SIG-M5 (cell line): Measurements from ENCODE around the gene ACER3.
"Not testable (repeated sequence)": the region's sequence is repeated elsewhere in the genome, so short reads cannot be mapped to it uniquely, and the experiment has no call there.

Experiments
- DNase-seq: peaks from one replicate; lab custom pipeline; 2025; lab: John Stamatoyannopoulos, UW

Gene ACER3

DNA sequence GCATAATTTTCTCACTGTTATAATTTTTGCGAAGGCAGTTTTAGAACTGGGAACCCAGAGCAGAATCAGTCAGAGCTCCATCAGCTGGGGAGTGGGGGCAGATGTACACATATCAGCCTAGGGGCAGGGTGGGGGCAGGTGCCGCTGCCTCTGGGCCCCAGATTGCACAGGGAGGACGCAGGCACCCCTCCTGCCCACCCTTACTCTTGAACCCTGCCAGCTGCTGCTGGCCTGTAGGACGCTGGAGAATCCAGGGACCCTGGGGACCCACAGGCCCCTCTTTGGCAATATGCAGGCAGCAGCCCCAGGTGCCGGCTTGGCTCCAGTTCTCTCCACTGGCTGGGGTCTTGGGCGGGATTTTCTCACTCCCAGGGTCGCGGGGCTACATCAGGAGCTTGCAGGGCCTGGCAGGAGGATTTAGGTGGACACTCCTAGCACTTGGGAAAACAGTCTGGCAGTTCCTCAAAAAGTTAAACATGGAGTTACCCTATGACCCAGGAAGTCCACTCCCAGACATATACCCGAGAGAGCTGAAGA lies 197.3 kb downstream of the ACER3 start:
- DNase-seq = no peak

DNA sequence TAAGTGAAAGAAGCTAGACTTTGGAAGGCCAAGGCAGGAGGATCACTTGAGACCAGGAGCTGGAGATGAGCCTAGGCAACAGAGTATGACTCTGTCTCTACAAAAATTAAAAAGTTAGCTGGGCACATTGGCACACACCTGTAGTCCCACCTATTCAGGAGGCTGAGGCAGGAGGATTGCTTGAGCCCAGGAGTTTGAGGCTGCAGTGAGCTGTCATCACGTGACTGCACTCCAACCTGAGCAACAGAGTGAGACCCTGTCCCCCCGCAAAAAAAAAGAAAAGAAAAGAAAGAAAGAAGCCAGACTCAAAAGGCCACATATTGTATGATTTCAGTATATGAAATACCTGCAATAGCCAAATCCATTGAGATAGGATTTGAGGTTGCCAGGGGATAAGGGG lies 198.2 kb downstream of the ACER3 start:
- DNase-seq = no peak

DNA sequence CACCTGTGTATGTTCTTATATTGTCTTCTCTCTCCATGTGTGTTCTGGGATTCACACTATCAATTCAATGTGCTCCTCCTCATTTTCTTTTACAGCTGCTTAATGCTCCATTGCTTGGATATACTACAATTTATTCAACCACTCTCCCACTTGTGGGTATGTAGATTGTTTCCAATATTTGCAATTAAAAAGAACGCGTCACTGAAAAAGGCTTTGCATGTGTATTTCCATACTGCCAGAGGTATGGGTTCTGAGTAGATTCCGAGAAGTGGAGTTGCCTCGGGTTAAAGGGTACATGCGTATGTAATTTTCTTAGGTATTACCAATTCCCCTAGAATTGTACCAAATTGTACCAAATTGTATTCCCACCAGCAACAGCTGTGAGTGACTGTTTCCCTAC lies 199.1 kb downstream of the ACER3 start:
- DNase-seq = no peak

DNA sequence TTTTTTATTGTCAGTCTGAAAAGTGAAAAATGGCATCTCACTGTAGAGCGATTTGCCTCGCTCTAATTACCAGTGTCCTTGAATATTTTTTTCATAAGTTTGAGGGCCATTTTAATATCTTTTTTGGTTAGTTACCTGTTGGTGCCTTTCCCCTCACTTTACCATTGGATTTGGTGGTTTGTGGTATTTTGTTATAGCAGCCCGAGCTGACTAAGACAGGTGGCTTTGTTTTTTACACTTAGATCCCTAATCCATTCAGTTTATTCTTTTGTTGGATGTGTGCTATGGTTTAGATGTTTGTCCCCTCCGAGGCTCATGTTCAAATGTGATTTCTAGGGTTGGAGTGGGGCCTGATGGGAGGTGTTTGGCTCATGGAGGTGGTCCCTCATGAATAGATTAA lies 199.5 kb downstream of the ACER3 start:
- DNase-seq = no peak

DNA sequence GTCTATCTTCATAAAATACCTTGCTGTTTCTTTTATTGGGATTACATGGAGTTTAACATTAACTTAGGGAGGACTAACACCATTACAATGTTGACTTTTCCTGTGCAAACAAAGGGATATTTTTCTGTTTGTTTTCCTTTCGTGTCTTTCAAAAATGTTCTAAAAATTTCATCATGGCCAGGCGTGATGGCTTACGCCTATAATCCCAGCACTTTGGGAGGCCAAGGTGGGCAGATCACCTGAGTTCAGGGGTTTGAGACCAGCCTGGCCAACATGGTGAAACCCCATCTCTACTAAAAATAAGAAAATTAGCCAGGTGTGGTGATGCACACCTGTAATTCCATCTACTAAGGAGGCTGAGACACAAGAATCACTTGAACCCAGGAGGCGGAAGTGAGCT lies 200.5 kb downstream of the ACER3 start:
- not testable (repeated sequence) for DNase-seq

DNA sequence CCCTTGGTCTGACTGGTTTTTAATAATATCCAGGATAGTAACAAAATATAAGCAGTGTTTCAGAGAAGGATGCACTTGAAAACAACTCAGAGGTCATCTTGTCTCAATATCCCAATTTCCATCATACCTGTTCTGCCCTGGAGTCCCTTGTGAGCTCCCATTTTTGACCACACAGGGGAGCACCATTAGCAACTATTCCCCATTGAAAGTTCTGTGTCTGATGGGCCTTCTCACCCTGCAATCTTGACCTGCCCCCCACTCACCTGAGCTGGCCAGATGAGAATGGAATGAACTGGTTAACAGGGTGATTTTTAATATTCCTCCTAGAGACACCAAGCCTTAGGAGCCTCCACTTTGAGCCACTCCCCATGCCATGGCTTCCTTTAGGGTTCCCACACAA lies 202.2 kb downstream of the ACER3 start:
- DNase-seq = no peak

DNA sequence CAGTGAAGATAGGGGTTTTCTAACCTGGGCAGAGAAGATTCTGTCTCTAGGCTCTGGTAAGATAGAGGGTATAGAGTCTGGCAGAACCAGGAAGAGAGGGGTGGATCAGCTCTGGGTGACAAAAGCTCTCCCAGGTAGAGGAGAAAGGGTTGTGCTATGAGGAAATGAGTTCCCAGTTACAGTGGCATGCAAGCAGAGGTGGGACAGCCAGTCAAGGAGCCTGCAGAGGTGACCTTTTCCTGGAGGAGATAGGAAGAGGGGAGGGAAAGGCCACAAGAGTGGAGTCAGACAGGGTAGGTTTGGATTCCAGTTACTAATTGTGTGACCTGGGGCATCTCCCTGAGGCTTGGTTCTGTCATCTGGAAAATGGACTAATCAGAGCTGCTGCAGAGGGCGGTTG lies 202.7 kb downstream of the ACER3 start:
- DNase-seq = no peak

DNA sequence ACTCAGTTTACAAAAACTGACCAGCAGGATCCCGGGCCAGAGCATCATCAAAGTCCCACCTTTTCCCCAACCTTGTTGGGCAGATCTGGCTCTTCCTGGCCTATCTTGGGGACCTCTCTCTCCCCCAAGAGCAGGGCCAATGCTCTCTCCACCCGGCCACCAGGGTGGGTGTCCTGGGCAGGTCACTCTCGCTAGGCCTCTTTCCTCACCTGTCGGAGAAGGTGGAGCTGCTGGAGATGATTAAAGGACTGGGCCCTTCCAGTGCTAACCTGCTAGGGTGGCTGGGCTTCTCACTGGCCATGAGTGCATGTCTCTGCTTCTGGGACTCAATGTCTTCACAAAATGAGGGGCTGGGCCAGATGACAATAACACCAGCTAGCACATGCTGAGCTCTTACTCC lies 203.1 kb downstream of the ACER3 start:
- no peak for DNase-seq

DNA sequence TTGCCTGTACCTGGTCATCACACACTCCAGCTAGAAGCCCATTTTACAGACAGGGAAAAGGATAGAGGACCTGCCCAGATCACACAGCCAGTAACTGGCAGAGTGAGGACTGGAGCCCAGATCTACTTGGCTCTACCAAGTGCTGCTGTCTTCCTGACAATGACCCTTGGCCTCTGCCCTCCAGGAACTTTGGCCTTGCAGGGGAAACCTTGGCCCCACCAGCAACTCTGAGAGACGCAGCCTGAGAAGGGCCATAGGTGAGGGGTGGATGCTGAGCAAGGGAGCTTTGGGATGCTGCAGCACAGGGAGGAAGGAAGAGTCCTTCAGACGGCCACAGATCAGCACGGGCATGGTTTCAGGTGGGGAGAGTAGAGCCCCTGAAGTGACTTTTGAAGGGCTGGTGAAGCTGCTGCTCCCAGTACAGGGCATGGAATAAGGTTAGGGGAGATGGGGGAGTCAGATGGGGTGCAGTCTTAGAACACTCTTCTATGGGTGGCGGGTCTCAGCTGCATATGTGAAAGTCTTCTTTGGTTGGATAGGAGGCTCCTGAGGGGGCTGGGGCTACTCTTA lies 204.0 kb downstream of the ACER3 start:
- DNase-seq = no peak

DNA sequence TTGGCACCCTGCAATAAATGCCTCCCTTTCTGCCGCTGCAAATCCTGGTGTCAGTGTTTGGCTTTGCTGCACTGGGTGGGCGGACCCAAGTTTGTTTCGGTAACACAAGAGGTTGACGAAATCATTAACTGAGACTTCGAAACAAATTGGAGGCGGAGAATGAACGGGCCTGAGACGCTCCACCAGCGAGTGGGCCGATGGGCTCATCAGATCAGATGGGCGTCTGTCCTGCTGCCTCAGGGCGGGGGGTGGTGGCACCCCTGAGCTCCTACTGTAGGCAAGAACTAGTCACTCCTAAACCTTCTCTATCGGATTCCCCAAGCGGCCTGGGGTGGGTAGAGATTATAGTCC lies 205.1 kb downstream of the ACER3 start:
- no peak for DNase-seq

DNA sequence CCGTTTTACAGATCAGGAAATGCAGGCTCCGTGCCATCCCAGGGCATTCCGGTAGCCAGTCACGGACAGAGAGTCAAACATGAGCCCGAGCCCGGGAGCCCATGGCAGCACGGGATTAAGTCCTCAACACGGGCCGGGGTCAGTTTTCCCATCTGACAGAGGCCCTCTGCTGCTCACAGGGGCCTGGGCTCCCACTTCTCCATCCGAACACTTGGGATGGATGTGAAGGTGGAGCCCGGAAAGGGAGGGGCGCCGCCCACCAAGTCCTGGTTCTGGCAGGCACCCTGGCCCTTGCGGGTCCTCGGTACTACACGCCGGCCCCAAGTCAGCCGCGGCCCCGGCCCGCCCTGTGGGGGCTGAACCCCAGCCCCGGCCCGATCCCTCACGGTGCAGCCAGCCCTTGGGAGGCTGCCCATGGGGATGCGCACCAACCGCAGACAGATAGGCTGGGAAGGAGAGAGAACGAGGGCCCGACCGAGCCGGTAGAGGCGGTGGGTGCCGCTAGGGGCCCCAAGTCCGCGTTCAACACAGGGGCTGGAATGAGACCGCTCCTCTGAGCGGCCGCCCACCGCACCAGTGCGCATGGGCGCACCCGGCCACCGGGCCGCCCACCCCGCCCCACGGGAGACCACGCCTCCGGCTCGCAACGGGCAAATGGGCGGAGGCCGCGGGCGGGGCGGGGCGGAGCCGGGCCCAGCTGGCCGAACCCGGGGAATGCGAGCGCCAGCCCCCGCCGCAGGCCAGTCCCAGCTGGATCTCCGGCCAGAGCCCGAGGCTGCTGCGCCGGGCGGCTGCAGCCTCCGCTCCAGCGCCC lies 205.7 kb downstream of the ACER3 start, which contains the start of gene CAPN5:
CAPN5 (plus strand) TSS at position 743 of the 814 bp plus-strand sequence. CDS start 17,916 bp downstream, outside the sequence.
- DNase-seq = no peak

DNA sequence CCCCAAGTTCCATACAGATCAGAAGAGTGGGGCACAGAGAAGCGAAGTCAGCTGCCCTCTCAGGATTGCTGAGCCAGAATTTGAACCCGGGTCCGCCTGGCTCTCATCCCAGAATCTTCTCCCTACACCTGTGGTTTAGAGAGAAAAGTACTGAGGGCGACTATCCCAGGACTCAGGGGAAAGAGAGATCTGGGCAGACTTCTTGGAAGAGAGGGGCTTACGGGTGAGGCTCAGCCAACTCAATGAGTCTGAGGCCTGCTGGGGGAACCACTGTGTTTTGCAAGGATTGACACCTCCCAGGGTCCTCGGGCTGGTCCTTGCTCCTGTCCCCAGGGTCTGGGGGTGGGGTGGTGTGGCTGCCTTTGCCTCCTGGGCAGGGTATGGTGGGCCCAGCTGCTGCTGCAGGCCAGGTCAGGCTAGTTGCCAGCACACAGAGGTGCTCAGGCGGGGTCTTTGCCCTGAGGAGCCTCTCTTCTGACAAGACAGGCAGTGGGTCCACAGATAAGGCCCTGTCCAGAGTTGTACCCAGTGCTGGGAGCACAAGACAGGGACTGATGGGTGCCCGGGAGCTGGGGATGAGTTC lies 207.2 kb downstream of the ACER3 start:
- DNase-seq = no peak

DNA sequence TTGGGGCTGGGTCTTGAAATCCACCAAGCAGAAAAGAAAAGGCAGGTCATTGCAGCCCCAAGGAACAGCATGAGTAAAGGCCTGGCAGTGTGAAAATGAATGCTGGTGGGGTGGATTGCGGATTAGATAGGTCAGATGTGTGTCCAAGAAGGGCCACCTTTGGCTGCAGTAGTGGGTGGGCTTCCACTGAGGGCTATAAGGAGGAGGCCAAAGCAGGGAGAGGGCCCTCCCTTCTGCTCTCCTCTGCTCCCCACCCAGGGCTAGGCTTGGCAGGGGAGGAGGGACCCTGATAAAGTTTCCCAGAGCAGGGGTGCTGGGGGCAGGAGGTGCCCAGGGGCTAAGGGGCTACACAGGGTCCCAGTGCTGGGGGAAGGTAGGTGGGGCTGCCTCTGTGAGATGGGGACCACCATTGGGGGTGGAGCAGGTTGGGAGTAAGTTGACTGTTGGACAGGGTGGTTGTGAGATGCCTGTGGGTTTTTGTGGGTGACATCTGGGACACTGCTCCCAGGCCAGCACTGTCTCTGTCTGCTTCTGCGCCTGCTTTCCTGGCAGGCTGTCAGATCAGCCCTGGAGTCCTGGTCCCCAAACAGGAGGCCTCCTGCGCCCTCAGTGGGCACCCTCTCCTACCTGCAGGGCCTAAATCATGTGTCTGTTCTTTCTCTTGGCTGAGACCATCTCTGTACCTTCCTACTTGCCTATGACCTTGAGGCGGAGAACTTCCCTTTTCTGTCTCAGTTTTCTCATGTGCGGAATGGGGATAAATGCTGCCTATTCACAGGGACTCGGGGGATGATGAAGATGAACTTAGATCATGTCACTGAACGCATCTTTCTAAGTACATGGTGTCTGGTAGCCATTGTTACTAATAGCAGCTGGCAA lies 208.0 kb downstream of the ACER3 start:
- no peak for DNase-seq

DNA sequence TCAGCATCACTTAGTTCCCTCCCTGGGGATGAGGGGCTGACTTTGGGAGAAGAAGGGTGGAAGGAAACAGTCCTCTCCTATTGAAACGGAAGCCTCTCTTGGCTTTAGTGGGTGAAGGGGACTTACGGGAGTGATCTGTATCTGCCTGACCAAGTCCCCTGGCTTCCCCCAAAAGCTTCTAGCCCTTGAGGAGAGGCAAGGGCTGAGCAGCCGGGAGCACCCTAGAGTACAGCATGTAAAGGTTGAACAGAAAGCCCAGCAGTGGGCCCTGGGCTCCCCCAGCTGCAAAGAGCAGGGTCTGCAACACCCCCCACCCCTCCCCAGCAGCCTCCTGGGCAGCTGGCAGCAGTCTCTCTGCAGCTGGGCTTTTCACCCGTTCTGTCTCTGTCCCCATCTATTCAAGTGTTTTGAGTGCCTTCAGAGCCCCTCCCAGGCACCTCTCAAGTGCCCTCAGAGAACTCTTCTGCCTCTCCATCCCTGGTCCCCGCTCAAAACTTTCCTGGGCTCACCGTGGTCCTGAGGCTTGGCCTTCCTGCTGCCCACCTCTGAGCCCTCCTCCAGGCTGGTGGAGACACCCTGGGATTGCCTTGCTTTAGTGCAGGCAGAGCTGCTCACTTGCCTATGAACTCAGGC lies 208.7 kb downstream of the ACER3 start:
- DNase-seq = no peak

DNA sequence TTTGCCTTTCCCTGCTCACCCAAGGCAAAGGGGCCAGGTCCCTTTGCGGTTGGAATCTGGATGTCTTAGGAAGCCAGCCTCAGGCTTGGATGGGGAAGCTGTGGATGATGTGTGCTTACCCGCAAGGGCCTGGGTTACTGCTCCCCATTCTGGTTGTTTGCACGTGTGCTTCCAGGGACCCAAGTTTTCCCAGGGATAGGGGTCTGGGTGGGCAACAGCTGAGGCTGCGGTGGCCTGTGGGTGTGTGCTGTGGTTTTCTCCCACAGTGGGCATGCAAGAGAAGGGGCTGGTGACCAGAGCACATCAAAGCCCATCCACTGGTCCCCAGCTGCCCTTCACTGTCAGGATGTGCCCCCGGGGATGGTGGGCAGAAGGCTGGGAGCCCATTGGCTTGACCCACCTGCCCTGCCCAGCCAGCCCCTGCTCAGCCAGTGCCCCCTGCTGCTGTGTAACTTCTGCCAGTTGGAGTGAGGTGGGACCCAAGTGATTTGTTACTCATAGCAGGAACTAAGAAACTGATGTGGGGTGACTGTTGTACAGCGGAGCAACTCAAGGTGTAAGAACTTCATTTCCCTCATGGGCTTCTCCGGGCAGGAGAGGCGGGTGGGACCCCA lies 209.4 kb downstream of the ACER3 start:
- no peak for DNase-seq

DNA sequence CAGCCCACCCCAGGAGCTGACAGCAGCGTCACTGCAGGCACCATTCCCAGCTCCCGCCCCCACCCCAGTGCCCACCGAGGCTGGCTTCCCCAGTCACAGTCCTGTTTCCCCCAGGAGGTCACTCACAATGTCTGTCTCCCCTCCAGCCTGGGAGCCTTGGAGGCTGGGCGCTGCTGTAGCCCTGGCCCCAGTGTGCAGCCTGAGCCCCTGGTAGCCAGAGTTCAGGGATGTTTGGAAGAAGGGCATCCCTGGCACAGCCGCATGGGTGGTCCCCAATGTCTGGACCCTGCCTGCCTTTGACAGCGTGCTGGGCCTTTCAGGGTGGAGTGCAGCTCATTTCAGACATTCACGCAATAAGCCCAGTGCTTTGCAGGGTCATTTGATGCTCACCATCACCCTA lies 210.4 kb downstream of the ACER3 start:
- no peak for DNase-seq

DNA sequence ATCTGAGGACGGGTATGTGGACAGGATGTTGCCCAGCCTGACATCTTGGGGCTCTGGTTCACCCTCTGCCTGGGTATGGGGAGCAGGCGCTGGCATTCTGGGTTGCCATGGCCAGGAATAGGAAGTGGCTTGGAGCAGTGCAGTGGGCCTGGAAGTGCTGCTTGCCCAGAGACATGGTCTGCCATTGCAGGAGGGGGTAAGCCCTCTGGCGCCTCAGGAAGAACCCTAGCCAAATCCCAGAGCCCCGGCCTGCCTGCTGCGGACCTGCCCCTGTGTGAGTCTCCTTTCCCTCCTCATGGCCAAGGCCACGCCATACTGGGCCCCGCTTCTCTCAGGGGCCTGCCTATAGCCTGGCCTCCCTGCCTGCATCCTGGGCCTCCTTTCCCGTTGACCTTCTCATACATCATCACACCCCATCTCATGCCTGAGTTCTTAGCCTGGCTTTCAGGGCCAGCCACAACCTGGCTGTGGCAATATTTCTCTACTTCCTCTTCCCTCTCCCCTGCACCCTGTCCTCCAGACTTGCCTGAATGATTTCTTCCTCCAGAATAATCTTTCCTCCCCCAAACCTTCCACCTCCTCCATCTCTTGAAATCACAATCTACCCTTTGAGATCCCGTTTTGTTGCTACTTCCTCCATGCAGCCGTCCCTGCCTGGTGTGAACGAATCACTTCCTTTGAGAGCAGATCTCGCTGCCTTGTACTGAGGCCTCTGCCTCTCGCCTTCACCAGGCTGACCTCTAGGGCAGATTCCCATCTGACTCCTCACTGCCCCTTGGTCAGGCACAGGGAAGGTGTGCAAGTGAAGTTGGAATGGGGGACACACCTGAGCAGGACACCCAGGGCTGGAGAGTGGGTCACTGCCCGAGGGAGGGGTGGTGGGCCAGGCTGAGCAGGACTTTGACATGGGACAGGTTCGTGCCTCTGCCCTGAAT lies 211.2 kb downstream of the ACER3 start:
- DNase-seq = no peak

DNA sequence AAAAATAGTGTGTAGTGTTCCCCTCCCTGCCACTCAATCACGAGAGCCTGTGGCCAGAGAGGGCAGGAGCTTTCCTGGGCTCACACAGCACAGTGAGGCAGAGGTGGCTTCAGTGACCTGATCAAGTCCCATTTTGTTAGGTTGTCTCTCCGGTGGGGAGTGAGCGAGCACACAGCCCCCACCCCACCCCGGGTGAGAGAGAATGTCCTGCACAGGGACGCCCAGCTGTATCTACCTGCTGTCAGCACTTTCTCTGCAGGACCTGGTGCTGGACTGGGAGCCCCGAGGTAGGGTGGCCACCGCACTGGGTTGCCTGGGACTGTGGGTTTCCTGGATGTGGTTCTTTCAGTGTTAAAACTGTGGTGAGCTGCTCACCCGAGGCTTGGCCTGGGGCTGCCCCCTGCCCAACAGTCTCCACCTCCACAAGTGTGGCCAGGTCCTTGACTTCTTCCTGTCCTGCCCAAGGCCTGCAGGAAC lies 212.2 kb downstream of the ACER3 start:
- DNase-seq = no peak

DNA sequence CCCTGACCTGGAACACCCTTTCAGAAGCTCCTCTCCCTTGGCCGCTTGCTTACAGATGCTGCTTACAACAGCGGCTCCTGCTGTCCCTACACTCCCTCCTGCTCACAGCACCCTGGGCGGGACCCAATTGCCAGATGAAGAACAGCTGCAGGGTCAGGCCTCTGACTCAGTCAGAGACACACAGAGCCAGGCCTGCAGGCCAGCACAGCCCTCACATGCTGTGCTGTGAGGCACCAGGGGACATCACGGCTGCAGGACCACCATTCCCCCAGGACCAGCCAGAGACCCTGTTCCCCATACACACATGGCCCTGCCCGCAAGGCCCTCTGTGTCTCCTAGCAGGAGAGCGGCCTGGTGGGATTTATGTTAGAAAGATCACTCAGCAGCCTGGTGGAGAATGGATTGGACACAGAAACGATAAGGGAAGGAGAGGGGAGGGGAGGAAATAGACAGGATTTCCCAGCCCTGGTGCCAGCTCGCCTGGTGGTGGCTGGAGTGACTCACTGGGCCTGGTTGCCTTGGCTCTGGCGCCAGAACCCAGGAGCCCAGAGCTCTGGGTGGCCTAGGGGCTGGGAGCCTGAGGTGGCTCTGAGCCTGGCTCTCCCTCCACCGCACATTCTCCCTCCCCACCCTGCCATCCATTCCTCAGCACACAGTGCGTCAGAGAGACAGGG lies 212.7 kb downstream of the ACER3 start:
- DNase-seq = no peak
